BE2C (cell line): ENCODE measurements around the gene GLI1.
"Not testable (repeated sequence)": the region's sequence is repeated elsewhere in the genome, so short reads cannot be mapped to it uniquely, and the experiment has no call there.

Experiments
- DNase-seq: peaks from one replicate; pipeline ENCODE4 v3.0.0-alpha.2; 2020
- H3K27me3 ChIP-seq: fragments of 250-450 bp; sonication (Bioruptor Pico); 2 replicates; pipeline ENCODE4 v1.5.1; 2020; ENCODE audit warnings: mild to moderate bottlenecking
- H3K36me3 ChIP-seq: fragments of 250-450 bp; sonication (Bioruptor Pico); 2 replicates; pipeline ENCODE4 v1.5.1; 2020; ENCODE audit warnings: mild to moderate bottlenecking
- H3K4me1 ChIP-seq: fragments of 250-450 bp; sonication (Bioruptor Pico); 2 replicates; pipeline ENCODE4 v1.5.1; 2020
- H3K4me3 ChIP-seq: 2 replicates; pipeline ENCODE4 v1.5.1; 2011; ENCODE audit warnings: low read depth, low read length
- H3K9me3 ChIP-seq: fragments of 250-450 bp; sonication (Bioruptor Pico); 2 replicates; pipeline ENCODE4 v1.5.1; 2020
- TF ChIP-seq, protein P1 (sequence below): IDR thresholded peaks from 2 replicates; pipeline ENCODE4 v1.5.1; 2012; ENCODE audit warnings: mild to moderate bottlenecking, low read depth, low read length

Gene GLI1

DNA sequence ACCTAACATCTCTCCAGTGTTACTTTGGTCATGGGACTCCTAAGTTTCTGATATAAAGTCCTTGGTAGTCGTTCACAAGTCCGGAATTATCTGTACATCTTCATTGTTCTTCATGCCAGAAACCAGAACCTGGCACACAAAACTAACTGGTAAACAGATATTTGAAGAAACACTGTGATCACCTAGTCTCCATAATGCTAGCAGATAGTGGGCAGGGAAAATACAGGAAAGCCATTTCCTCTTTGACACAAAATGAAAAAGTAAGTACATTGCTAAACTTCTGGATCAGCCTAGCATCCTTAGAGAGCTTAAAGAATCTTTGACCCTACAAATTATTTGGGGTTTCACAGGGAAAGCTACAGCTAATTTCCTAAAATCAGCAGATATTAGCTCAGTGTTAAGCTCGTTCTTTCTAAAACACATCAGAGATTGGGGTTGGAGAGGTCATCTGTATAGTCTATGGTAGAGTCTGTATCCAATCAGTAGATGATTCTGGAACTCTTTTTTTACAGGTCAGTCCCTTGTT is 55.9 kb downstream of the GLI1 start:
- TF ChIP-seq, protein P1, sequence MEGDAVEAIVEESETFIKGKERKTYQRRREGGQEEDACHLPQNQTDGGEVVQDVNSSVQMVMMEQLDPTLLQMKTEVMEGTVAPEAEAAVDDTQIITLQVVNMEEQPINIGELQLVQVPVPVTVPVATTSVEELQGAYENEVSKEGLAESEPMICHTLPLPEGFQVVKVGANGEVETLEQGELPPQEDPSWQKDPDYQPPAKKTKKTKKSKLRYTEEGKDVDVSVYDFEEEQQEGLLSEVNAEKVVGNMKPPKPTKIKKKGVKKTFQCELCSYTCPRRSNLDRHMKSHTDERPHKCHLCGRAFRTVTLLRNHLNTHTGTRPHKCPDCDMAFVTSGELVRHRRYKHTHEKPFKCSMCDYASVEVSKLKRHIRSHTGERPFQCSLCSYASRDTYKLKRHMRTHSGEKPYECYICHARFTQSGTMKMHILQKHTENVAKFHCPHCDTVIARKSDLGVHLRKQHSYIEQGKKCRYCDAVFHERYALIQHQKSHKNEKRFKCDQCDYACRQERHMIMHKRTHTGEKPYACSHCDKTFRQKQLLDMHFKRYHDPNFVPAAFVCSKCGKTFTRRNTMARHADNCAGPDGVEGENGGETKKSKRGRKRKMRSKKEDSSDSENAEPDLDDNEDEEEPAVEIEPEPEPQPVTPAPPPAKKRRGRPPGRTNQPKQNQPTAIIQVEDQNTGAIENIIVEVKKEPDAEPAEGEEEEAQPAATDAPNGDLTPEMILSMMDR: no peak
- no peak overlapping the region for H3K4me3 ChIP-seq
- peaks cover 3% of the 10 kb centered on the region for H3K4me1 ChIP-seq
- peaks cover 84% of the 10 kb centered on the region for H3K36me3 ChIP-seq
- DNase-seq: no peak
- H3K27me3 ChIP-seq: no peaks in the 10 kb centered on the region
- no peaks in the 10 kb centered on the region for H3K9me3 ChIP-seq

DNA sequence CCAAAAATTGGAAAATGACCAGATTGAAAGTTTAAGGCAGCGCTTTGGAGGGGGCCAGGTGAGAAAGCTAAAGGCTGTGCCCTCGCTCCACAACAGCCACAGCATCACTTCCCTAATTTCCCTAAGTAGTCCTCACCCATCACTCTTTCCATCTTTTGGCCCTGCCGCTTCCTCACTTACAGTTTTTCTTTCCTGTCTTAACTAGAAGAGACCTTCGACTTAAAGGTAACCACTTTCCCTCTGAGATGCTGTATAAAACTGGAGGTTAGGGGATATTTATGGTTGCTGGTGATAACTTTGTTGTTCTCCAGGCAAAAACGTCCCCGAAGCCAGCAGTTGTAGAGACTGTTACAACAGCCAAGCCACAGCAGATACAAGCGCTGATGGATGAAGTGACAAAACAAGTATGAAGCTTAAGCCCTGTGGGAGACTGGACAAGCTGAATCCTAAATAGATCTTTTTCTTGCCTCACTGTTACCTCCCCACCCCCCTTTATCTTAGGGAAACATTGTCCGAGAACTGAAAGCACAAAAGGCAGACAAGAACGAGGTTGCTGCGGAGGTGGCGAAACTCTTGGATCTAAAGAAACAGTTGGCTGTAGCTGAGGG is 56.5 kb downstream of the GLI1 start:
- Histone ChIP-seq H3K4me1 (peaks cover 5% of the 10 kb centered on the region), H3K36me3 (peaks cover 78% of the 10 kb centered on the region), H3K4me3 (no peak overlapping the region), H3K9me3 (no peaks in the 10 kb centered on the region), H3K27me3 (no peaks in the 10 kb centered on the region)
- TF ChIP-seq, protein P1: no peak
- DNase-seq: no peak

DNA sequence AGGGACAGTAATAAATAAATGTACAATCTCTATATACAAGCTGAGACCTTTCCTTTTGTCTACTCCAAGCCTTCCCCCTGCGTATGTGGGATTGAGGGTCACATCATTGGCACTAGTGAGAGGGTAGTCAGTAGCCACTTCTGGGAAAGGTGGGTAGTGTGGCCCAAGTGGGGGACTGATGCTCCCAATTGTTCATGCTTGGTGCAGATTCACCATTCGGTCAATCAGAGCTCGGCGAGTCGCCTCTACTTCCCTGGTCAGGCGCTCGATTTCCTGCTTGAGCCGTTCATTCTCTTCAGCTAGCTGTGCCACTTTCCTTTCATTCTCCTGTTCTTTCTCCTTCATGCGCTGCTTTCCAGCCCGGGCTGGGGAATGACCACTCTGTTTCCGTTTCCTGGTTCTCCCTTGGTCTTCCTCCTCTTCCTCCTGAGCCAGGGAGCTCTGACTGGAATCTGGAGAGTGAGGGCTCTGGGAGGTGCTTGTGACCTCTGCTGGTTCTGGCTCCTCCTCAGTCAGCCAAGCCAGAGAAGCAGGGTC is 57.1 kb downstream of the GLI1 start:
- DNase-seq: no peak
- peaks cover 72% of the 10 kb centered on the region for H3K36me3 ChIP-seq
- peaks cover 12% of the 10 kb centered on the region for H3K4me1 ChIP-seq
- H3K27me3 ChIP-seq: no peaks in the 10 kb centered on the region
- H3K9me3 ChIP-seq: no peaks in the 10 kb centered on the region
- H3K4me3 ChIP-seq: no peak overlapping the region
- TF ChIP-seq, protein P1: no peak

DNA sequence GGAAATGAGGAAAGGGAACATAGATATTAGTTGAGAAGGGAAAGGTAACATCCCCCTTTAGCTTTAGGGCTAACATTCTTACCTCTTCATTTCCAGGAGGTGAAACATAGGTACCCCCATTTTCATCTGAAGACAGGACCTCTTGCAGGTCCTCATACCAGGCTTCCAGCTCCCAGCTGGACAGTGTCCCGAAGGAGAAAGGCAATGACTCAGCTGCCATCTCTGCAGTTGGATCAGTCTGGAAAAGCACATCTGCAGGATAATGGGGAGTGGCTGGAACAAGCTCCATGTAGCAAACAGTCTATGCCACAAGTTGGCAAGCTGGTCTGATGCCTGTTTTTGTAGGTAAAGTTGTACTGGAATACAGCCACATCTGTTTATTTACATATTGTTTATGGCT is 57.6 kb downstream of the GLI1 start:
- peak; percentile 44 for DNase-seq
- TF ChIP-seq, protein P1: no peak
- H3K4me3 ChIP-seq: no peak overlapping the region
- H3K4me1 ChIP-seq: peaks cover 17% of the 10 kb centered on the region
- H3K9me3 ChIP-seq: no peaks in the 10 kb centered on the region
- no peaks in the 10 kb centered on the region for H3K27me3 ChIP-seq
- H3K36me3 ChIP-seq: peaks cover 67% of the 10 kb centered on the region

DNA sequence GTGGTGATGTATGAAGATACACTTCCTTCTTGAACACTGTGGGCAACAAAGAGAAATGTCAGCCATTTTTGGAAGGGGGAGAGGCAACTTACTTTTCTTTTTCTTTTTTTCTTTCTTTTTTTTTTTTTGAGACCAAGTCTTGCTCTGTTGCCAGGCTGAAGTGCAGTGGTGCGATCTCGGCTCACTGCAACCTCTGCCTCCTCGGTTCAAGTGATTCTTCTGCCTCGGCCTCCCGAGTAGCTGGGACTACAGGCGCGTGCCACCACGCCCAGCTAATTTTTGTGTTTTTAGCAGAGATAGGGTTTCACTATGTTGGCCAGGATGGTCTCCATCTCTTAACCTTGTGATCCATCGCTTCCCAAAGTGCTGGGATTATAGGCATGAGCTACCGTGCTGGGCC is 58.1 kb downstream of the GLI1 start:
- not testable (repeated sequence) for DNase-seq, H3K27me3 ChIP-seq, H3K4me3 ChIP-seq, H3K9me3 ChIP-seq
- Histone ChIP-seq H3K36me3 (peaks cover 62% of the 10 kb centered on the region), H3K4me1 (peaks cover 17% of the 10 kb centered on the region)

GRCh38 chr12:57518176-57518919 is 58.8 kb downstream of the GLI1 start:
- Histone ChIP-seq H3K4me3 (peak overlapping the region; percentile 100), H3K4me1 (peaks cover 17% of the 10 kb centered on the region), H3K36me3 (peaks cover 55% of the 10 kb centered on the region), H3K27me3 (no peaks in the 10 kb centered on the region), H3K9me3 (no peaks in the 10 kb centered on the region)
- DNase-seq: no peak
- TF ChIP-seq, protein P1: no peak
